SK-N-MC (cell line): ENCODE measurements around the gene ZDHHC21.

ENCODE experiments used
- EZH2 ChIP-seq: fragments of 200-600 bp; sonication (generic); IDR thresholded peaks from one replicate; pipeline ENCODE4 v1.6.1; 2017; ENCODE audit warnings: antibody characterized with exemption
- FOXP2 ChIP-seq: optimal IDR thresholded peaks from 2 replicates; pipeline ENCODE3; 2011; ENCODE audit warnings: mild to moderate bottlenecking, moderate library complexity; ENCODE audit not compliant: insufficient read depth; ENCODE audit errors: extremely low read length, control extremely low read depth
- POLR2AphosphoS5 ChIP-seq: IDR thresholded peaks from 2 replicates; pipeline ENCODE4 v1.6.1; 2012; ENCODE audit warnings: mild to moderate bottlenecking, low read depth, low read length, borderline replicate concordance

- no peak for TF ChIP-seq EZH2
- TF ChIP-seq POLR2AphosphoS5: peak; percentile 54; the same call in 1 of the 2 replicates
- TF ChIP-seq FOXP2: no peak
Observed at GRCh38 chr9:14719231-14719923, 26.1 kb upstream of the ZDHHC21 start.
